Gastroesophageal sphincter (tissue), 4 donors: Measurements from ENCODE around the gene RFX2. TPM values are rescaled to one million over a fixed set of nuclear protein-coding genes. Genes with fewer than 3 reads are reported as not detected.

ENCODE experiments used
- ATAC-seq: fragments of 150-250 bp; one replicate; pipeline ENCODE4 v1.9.1; 2016; ENCODE audit warnings: mild to moderate bottlenecking, moderate library complexity
- H3K27ac ChIP-seq, 4 donors: fragments of 200-600 bp; sonication (generic) in 3 of 4; 1 replicate in 3 of 4; 2 replicates in 1 of 4; pipeline ENCODE4 v1.5.1; 2016 to 2019
- H3K27me3 ChIP-seq: fragments of 200-600 bp; sonication (generic); one replicate; pipeline ENCODE4 v1.5.1; 2019
- H3K36me3 ChIP-seq, 2 donors: fragments of 200-600 bp; sonication (generic); one replicate each; pipeline ENCODE4 v1.5.1; 2019; ENCODE audit warnings: control low read depth in 1 of 2
- H3K4me1 ChIP-seq, 3 donors: fragments of 200-600 bp; sonication (generic); 1 replicate in 2 of 3; 2 replicates in 1 of 3; pipeline ENCODE4 v1.5.1; 2016 to 2019; ENCODE audit warnings: control low read depth in 2 of 3
- H3K4me3 ChIP-seq, 2 donors: fragments of 200-600 bp; sonication (generic); one replicate each; pipeline ENCODE4 v1.5.1; 2019; ENCODE audit warnings: mild to moderate bottlenecking in 1 of 2, moderate library complexity in 1 of 2
- H3K9me3 ChIP-seq, 3 donors: fragments of 200-600 bp; sonication (generic); one replicate each; pipeline ENCODE4 v1.5.1; 2017 to 2019; ENCODE audit warnings: control low read depth in 2 of 3
- CTCF ChIP-seq, 4 experiments: fragments of 200-600 bp in 2 of 4; fragments of 450-650 bp in 2 of 4; sonication (generic) in 1 of 4; IDR thresholded peaks; one replicate each; pipeline ENCODE4 v1.5.1; 2017 to 2019; ENCODE audit warnings: antibody characterized with exemption in 4 of 4, mild to moderate bottlenecking in 2 of 4, moderate library complexity in 2 of 4
- EP300 ChIP-seq: sonication (generic); formaldehyde crosslinking; IDR thresholded peaks from one replicate; pipeline ENCODE4 v1.6.1; 2017; ENCODE audit warnings: antibody characterized with exemption, mild to moderate bottlenecking
- POLR2A ChIP-seq, 2 donors: fragments of 450-650 bp; IDR thresholded peaks; one replicate each; pipeline ENCODE4 v1.6.1; 2017; ENCODE audit warnings: antibody characterized with exemption in 2 of 2, mild to moderate bottlenecking in 2 of 2, moderate library complexity in 1 of 2
- POLR2AphosphoS5 ChIP-seq: sonication (generic); formaldehyde crosslinking; IDR thresholded peaks from one replicate; pipeline ENCODE4 v1.6.1; 2017; ENCODE audit warnings: antibody characterized with exemption
- WGBS, 2 donors: methylation state at CpG; one replicate each; pipeline ENCODE4 v1.1.5; 2018; ENCODE audit warnings: low coverage in 1 of 2; 5-methylcytosine and 5-hydroxymethylcytosine counted together
- total RNA-seq, 4 donors: library from RNA; depleted of rRNA; stranded (reverse); fragments of >200 nt; gene quantifications; one replicate each; pipeline ENCODE4 v1.1.0, GENCODE V29; 2016

Gene RFX2
- total RNA-seq, 4 donors from 2014 or later = 18.7 to 49.1 (median 37.6) TPM

- Histone ChIP-seq H3K27ac (peak overlapping the region; percentile 60 to 96 (median 92)), H3K36me3 (peaks cover 0 to 12% of the 10 kb centered on the region in 2 donors), H3K4me3 (peak overlapping the region; percentile 31 to 99), H3K27me3 (no peaks in the 10 kb centered on the region), H3K9me3 (no peaks in the 10 kb centered on the region), H3K4me1 (peaks cover 6 to 57% (median 32%) of the 10 kb centered on the region in 3 donors)
- TF ChIP-seq EP300 (no peak), POLR2AphosphoS5 (no peak), CTCF (IDR thresholded peaks at IDR 0.05) (no peak), POLR2A (IDR thresholded peaks at IDR 0.05) (no peak)
- 42 to 64% methylated on average over 2 to 21 of the region's 33 CpGs for WGBS, 2 donors
- no peak for ATAC-seq
Observed at GRCh38 chr19:5978606-5979552, 131.4 kb downstream of the RFX2 start.

GRCh38 chr19:5977785-5978605, 132.3 kb downstream of the RFX2 start, which contains the start of gene RANBP3:
Gene RANBP3 (minus strand): TSS chr19:5978140. CDS start chr19:5978082, 58 bp downstream.
- 0% methylated on average over 1 of the region's 88 CpGs; no CpG with 5 or more reads in 1 of the 2 donors for WGBS, 2 donors
- Histone ChIP-seq H3K4me3 (peak within 1 kb of the TSS; percentile 84 to 99), H3K4me1 (peaks cover 6 to 65% (median 32%) of the 10 kb centered on the region in 3 donors), H3K36me3 (peaks cover 0 to 20% of the 10 kb centered on the region in 2 donors), H3K9me3 (no peaks in the 10 kb centered on the region), H3K27ac (peak within 1 kb of the TSS; percentile 73 to 96 (median 92)), H3K27me3 (no peaks in the 10 kb centered on the region)
- ATAC-seq = peak; percentile 99
- peak; percentile 49 for TF ChIP-seq POLR2AphosphoS5
- no peak for TF ChIP-seq EP300
- TF ChIP-seq CTCF (IDR thresholded peaks at IDR 0.05) = peak in 2 of 4 experiments; percentile 11 to 25
- TF ChIP-seq POLR2A (IDR thresholded peaks at IDR 0.05) = peak; percentile 39 to 57

GRCh38 chr19:5977222-5977784, 133.0 kb downstream of the RFX2 start:
- Histone ChIP-seq H3K27me3 (no peaks in the 10 kb centered on the region), H3K4me1 (peaks cover 6 to 72% (median 32%) of the 10 kb centered on the region in 3 donors), H3K36me3 (peaks cover 0 to 26% of the 10 kb centered on the region in 2 donors), H3K4me3 (peak overlapping the region; percentile 84 to 99), H3K27ac (peak overlapping the region; percentile 73 to 96 (median 92)), H3K9me3 (no peaks in the 10 kb centered on the region)
- ATAC-seq = no peak
- no peak for TF ChIP-seq CTCF (IDR thresholded peaks at IDR 0.05)
- TF ChIP-seq EP300 = no peak
- TF ChIP-seq POLR2A (IDR thresholded peaks at IDR 0.05) = no peak
- no peak for TF ChIP-seq POLR2AphosphoS5
- WGBS, 2 donors = 7% methylated on average over 5 of the region's 43 CpGs; no CpG with 5 or more reads in 1 of the 2 donors

GRCh38 chr19:5976768-5977167, 133.5 kb downstream of the RFX2 start:
- 48% methylated on average over 8 of the region's 8 CpGs; no CpG with 5 or more reads in 1 of the 2 donors for WGBS, 2 donors
- no peak for ATAC-seq
- TF ChIP-seq POLR2AphosphoS5 (no peak), EP300 (no peak), POLR2A (IDR thresholded peaks at IDR 0.05) (no peak), CTCF (IDR thresholded peaks at IDR 0.05) (no peak)
- peaks cover 6 to 78% (median 32%) of the 10 kb centered on the region in 3 donors for H3K4me1 ChIP-seq
- H3K4me3 ChIP-seq = peak overlapping the region; percentile 84 to 99
- peak overlapping the region in 1 of 4 donors; percentile 92 for H3K27ac ChIP-seq
- no peaks in the 10 kb centered on the region for H3K27me3 ChIP-seq
- H3K9me3 ChIP-seq = no peaks in the 10 kb centered on the region
- H3K36me3 ChIP-seq = peaks cover 0 to 26% of the 10 kb centered on the region in 2 donors
